ENCODE results near the gene SSR3.
A peak's percentile ranks its signal among the peaks of the same experiment; 100 is the strongest.
"Not testable (repeated sequence)": the region's sequence is repeated elsewhere in the genome, so short reads cannot be mapped to it uniquely, and the experiment has no call there.

The SSR3 gene

DNA sequence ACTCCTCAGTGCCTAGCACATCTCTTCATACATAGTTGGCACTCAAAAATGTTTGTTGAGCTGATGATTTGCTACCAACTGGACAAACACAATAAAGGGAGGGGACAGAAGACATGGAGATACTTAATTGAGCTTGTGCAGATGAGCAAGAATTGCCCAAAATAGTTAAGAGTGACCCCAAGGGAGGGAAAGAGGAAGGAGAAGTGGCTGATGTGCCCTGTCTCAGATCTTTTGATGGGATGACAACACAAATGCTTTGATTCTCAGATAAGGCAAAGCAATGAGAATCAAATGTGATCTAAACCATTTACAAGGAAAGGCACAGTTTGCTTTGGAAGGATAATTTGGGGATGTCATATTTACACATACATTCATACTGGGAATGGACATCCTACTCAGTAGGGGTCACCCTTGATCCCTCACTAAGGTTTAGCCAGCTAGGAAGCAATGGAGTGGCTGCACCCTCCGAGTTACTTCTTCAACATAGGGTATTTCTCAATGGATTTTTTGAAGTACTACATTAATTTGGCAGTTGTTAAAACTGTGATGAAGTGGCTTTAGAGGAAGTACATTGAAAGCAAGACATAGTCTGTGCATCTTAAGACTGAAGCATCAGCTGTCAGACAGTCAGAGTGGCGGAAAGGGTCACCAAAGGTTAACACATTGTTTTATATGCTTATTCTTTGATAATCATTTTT lies 21.9 kb upstream of the SSR3 start:
- no peak for DNase-seq (ENCODE audit: low read depth in 2 of 3, low spot score in 1 of 3)

DNA sequence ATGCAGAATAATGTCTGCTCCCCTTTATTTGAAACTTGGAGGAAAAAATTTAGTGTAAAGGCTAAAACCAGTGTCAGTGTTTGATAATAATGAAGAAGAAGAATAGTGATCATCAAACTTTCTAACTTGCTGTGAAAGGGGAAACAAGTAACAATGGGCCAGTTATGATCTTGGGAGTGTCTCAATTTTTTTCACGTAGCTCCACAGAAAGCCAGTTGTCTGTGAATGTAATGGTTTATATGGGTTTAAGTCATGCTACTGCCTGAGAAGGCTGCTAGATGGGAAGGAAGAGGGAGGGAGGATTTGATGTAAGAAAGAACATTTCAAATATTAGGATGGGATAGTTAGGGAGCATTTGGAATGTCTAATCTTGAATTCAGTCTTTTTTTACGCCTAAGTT lies 21.1 kb upstream of the SSR3 start:
- no peak for DNase-seq (ENCODE audit: low read depth in 2 of 3, low spot score in 1 of 3)

GRCh38 chr3:156575641-156576040 lies 20.7 kb upstream of the SSR3 start:
- DNase-seq (ENCODE audit: low read depth in 2 of 3, low spot score in 1 of 3) = no peak

DNA sequence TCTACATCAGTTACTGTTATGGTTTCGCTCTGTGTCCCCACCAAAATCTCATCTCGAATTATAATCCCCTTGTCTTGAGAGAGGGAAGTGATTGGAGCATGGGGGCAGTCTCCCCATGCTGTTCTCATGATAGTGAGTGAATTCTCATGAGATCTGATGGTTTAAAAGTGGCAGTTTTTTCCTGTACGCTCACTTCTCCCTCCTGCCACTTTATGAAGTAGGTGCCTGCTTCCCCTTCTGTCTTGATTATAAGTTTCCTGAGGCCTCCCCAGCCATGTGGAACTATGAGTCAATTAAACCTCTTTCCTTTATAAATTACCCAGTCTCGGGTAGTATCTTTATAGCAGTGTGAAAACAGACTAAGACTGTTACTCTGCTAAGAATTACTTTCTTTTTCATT lies 15.0 kb upstream of the SSR3 start:
- DNase-seq (ENCODE audit: low read depth in 2 of 3, low spot score in 1 of 3) = not testable (repeated sequence)

DNA sequence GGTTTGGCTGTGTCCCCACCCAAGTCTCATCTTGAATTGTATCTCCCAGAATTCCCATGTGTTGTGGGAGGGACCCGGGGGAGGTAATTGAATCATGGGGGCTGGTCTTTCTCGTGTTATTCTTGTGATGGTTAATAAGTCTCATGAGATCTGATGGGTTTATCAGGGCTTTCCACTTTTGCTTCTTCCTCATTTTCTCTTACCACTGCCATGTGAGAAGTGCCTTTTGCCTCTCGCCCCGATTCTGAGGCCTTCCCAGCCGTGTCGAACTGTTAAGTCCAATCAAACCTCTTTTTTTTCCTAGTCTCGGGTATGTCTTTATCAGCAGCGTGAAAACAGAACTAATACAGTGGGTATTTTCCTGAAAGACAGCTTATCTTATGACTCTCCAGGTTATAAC lies 14.1 kb upstream of the SSR3 start:
- not testable (repeated sequence) for DNase-seq (ENCODE audit: low read depth in 2 of 3, low spot score in 1 of 3)

- DNase-seq (ENCODE audit: low read depth in 2 of 3, low spot score in 1 of 3) = no peak
These were observed 9.2 kb upstream of the SSR3 start for GRCh38 chr3:156563900-156564682.

- not testable (repeated sequence) for DNase-seq (ENCODE audit: low read depth in 2 of 3, low spot score in 1 of 3)
These were observed 7.6 kb upstream of the SSR3 start for GRCh38 chr3:156562486-156562885.

GRCh38 chr3:156561533-156561932 lies 6.6 kb upstream of the SSR3 start:
- no peak for DNase-seq (ENCODE audit: low read depth in 2 of 3, low spot score in 1 of 3)

DNA sequence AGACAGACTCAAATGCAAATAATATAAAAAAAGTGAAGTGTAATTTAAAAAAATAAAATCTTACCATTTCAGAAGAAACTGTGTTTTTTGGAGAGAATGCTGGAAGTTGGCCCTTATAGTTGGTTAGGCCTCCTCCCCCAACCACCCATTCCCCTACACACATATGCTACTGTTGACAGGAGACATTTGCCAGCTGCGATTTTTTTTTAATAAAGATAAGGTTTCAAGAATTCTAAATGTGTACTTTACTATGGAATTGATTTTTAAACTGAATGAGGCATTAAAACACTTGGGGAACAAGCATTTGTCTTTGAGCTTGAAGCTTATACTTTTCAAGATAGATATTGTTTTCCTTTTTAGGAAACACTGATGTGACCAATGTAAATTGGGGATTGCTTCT lies 4.4 kb upstream of the SSR3 start:
- no peak for DNase-seq (ENCODE audit: low read depth in 2 of 3, low spot score in 1 of 3)

- no peak for DNase-seq (ENCODE audit: low read depth in 2 of 3, low spot score in 1 of 3)
These were observed 3.5 kb upstream of the SSR3 start for GRCh38 chr3:156558389-156558788.

DNA sequence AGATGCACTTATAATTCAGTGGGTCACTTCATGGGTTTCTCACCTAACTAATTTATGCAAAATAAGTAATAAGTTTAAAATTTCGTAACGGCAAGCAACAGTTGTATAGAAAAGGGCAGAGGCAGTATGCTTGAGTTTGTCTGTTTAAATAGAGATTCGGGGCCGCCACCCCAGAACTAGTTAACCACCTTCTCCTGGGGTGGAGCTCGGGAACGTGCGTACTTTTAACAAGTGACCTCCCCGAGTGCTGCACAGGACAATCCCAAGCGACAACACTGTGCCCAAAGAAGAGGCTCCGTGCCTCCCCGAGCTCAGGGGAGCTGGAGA lies 439 bp downstream of the SSR3 start:
- no peak for DNase-seq (ENCODE audit: low read depth in 2 of 3, low spot score in 1 of 3)

- peak in 1 of 3 donors; percentile 19 for DNase-seq (ENCODE audit: low read depth in 2 of 3, low spot score in 1 of 3)
These were observed 1.1 kb downstream of the SSR3 start for GRCh38 chr3:156553705-156554356.

GRCh38 chr3:156552973-156553372 lies 1.9 kb downstream of the SSR3 start:
- DNase-seq (ENCODE audit: low read depth in 2 of 3, low spot score in 1 of 3) = no peak

DNA sequence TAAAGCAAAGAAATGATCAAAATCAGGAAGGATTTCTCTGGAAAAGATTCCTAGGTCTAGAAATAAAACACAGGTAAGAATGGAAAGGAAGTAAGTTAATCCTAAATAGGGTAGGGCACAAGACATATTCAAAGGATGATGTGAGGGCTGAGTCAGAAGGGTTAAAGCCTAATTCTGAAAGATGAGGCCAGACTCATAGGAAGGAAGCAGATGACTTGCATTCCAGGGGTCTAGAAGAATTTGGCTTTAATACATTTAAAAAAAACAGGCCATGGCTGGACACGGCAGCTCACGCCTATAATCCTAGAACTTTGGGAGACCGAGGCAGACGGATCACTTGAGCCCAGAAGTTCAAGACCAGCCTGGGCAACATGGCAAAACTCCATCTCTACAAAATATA lies 3.2 kb downstream of the SSR3 start:
- no peak for DNase-seq (ENCODE audit: low read depth in 2 of 3, low spot score in 1 of 3)

DNA sequence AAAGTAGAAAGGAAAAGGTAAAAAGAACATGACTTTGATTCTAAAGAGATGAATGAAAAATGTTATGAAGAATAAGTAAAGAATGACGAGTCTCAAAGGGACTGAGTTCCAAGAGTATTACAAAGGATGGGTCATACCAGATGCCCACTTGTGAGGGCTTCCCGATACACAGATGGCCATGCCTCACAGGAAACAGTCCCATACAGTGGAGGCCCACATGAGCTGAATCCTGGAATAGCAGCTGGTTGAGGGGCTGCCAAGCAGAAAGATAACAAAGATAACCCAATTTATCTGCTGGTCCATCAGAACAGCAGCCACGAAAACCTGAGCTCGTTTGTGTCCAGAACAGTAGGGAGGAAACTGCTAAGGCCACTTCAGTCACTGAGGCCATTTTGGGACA lies 3.7 kb downstream of the SSR3 start:
- no peak for DNase-seq (ENCODE audit: low read depth in 2 of 3, low spot score in 1 of 3)

DNA sequence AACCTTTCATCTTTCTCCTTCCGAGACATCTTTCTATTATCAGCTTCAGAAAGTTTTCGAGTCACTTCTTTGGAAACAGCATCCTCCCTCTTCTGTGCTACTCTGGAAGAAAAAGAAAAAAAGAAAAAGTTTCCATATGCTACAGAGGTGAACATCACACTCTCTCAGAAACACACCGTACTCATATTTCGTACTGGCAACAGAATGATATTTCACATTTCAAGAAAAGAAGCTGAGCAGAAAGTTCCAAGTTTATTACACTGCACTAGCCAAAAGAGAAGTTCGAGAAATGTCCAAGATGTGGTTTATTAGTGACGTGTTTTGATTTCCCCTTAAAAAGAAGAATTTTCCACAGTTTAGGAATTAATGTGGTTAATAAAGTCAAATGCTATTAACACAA lies 6.0 kb downstream of the SSR3 start:
- no peak for DNase-seq (ENCODE audit: low read depth in 2 of 3, low spot score in 1 of 3)

- DNase-seq (ENCODE audit: low read depth in 2 of 3, low spot score in 1 of 3) = no peak
These were observed 6.8 kb downstream of the SSR3 start for GRCh38 chr3:156548041-156548687.

DNA sequence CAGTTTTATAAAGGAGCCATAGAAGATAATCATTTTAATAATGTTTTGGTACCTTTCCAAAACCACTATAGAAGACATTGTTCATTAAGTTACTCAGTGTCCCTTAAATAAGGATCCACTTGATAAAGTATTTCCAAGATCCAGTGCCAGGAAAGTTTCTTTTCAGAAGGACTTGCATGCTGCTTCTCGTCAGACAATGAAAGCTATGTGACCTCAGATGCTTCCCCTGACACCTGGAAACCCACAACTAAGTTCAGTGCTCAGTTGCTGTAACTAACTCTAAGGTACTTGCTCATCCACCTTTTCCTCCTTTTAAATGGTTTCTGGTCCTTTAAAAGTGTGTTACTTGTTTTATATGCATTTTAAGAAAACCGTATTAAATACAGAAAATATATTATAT lies 7.3 kb downstream of the SSR3 start:
- no peak for DNase-seq (ENCODE audit: low read depth in 2 of 3, low spot score in 1 of 3)

GRCh38 chr3:156543043-156543555 lies 11.8 kb downstream of the SSR3 start:
- DNase-seq (ENCODE audit: low read depth in 2 of 3, low spot score in 1 of 3) = no peak

- DNase-seq (ENCODE audit: low read depth in 2 of 3, low spot score in 1 of 3) = no peak
These were observed 12.5 kb downstream of the SSR3 start for GRCh38 chr3:156542101-156543042.

DNA sequence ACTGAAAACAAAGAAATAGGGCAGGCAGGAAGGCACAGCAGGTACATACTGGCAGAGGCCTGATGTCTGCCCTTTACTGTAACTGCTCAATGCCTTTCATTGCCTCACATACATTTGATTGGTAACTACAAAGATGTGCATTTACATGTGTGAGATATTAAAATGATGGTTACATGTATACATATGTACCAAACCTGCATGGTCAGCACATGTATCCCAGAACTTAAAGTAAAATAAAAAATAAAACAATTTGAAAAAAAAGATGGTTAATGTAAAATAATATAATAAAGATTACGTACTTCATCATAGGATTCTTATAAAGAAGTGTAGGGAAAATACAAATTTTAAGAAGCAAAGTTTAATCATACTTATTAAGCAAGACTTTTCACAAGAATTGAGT lies 15.1 kb downstream of the SSR3 start:
- DNase-seq (ENCODE audit: low read depth in 2 of 3, low spot score in 1 of 3) = no peak

All from stimulated activated CD4-positive, alpha-beta T cell treated with anti-CD3 and anti-CD28 coated beads, Interleukin-12 subunit alpha, Interleukin-12 subunit beta, amount 100 ng/mL, for 48 hours (primary cell).